Osteocyte (in vitro differentiated cells): ENCODE results near the gene RCOR1. TPM values are rescaled to one million over a fixed set of nuclear protein-coding genes. Genes with fewer than 3 reads are reported as not detected.

Experiments
- DNase-seq: peaks from one replicate; pipeline ENCODE4 v3.0.0; 2021; ENCODE audit warnings: mixed read lengths; ENCODE audit not compliant: unreplicated experiment; ENCODE audit errors: extremely low spot score
- H3K27ac Mint-ChIP-seq: one replicate; pipeline ENCODE4 v1.8.0; 2021; ENCODE audit warnings: mild to moderate bottlenecking, mixed read lengths; ENCODE audit not compliant: unreplicated experiment
- H3K27me3 Mint-ChIP-seq: one replicate; pipeline ENCODE4 v1.8.0; 2021; ENCODE audit warnings: mixed read lengths; ENCODE audit not compliant: unreplicated experiment
- H3K36me3 Mint-ChIP-seq: one replicate; pipeline ENCODE4 v1.8.0; 2021; ENCODE audit warnings: mixed read lengths; ENCODE audit not compliant: unreplicated experiment
- H3K4me1 Mint-ChIP-seq: one replicate; pipeline ENCODE4 v1.8.0; 2021; ENCODE audit warnings: mixed read lengths; ENCODE audit not compliant: unreplicated experiment
- H3K4me3 Mint-ChIP-seq: one replicate; pipeline ENCODE4 v1.8.0; 2021; ENCODE audit warnings: mild to moderate bottlenecking, moderate library complexity, mixed read lengths; ENCODE audit not compliant: unreplicated experiment
- H3K9me3 Mint-ChIP-seq: one replicate; pipeline ENCODE4 v1.8.0; 2021; ENCODE audit warnings: mixed read lengths; ENCODE audit not compliant: unreplicated experiment
- CTCF ChIP-seq: fragments of 200-600 bp; sonication (generic); IDR thresholded peaks from 2 replicates; pipeline ENCODE4 v1.5.0; 2021; ENCODE audit warnings: antibody characterized with exemption, mild to moderate bottlenecking, moderate library complexity
- total RNA-seq: library from RNA; stranded (reverse); gene quantifications from 2 replicates; pipeline ENCODE4 v1.2.1, GENCODE V29; 2021

Gene RCOR1
- total RNA-seq, 1 donor from 2014 or later: 23.6 TPM

GRCh38 chr14:102665621-102666020 is 73.2 kb downstream of the RCOR1 start:
- H3K4me3 Mint-ChIP-seq: no peak overlapping the region
- DNase-seq: no peak
- TF ChIP-seq CTCF: no peak
- no peaks in the 10 kb centered on the region for H3K9me3 Mint-ChIP-seq
- no peaks in the 10 kb centered on the region for H3K36me3 Mint-ChIP-seq
- no peak overlapping the region for H3K27ac Mint-ChIP-seq
- H3K4me1 Mint-ChIP-seq: peaks cover 18% of the 10 kb centered on the region
- no peaks in the 10 kb centered on the region for H3K27me3 Mint-ChIP-seq

GRCh38 chr14:102666635-102667034 is 74.2 kb downstream of the RCOR1 start:
- no peaks in the 10 kb centered on the region for H3K9me3 Mint-ChIP-seq
- peaks cover 18% of the 10 kb centered on the region for H3K4me1 Mint-ChIP-seq
- no peak overlapping the region for H3K27ac Mint-ChIP-seq
- no peaks in the 10 kb centered on the region for H3K27me3 Mint-ChIP-seq
- H3K36me3 Mint-ChIP-seq: no peaks in the 10 kb centered on the region
- no peak for DNase-seq
- no peak for TF ChIP-seq CTCF
- H3K4me3 Mint-ChIP-seq: no peak overlapping the region

- Mint-ChIP-seq H3K4me1 (peaks cover 18% of the 10 kb centered on the region), H3K4me3 (no peak overlapping the region), H3K27me3 (no peaks in the 10 kb centered on the region), H3K9me3 (peaks cover 4% of the 10 kb centered on the region), H3K36me3 (peaks cover under 1% of the 10 kb centered on the region), H3K27ac (no peak overlapping the region)
- TF ChIP-seq CTCF: no peak
- DNase-seq: no peak
Measured at GRCh38 chr14:102667703-102668102, 75.3 kb downstream of the RCOR1 start.

- TF ChIP-seq CTCF: no peak
- Mint-ChIP-seq H3K27ac (no peak overlapping the region), H3K36me3 (peaks cover 2% of the 10 kb centered on the region), H3K27me3 (no peaks in the 10 kb centered on the region), H3K9me3 (peaks cover 6% of the 10 kb centered on the region), H3K4me1 (peaks cover 15% of the 10 kb centered on the region), H3K4me3 (no peak overlapping the region)
- no peak for DNase-seq
Measured at GRCh38 chr14:102668291-102668873, 75.9 kb downstream of the RCOR1 start.

- no peak overlapping the region for H3K4me3 Mint-ChIP-seq
- peaks cover 2% of the 10 kb centered on the region for H3K36me3 Mint-ChIP-seq
- no peaks in the 10 kb centered on the region for H3K27me3 Mint-ChIP-seq
- no peak for TF ChIP-seq CTCF
- peaks cover 12% of the 10 kb centered on the region for H3K4me1 Mint-ChIP-seq
- H3K27ac Mint-ChIP-seq: no peak overlapping the region
- peaks cover 6% of the 10 kb centered on the region for H3K9me3 Mint-ChIP-seq
- no peak for DNase-seq
Measured at GRCh38 chr14:102671410-102671809, 79.0 kb downstream of the RCOR1 start.
